ENCODE data around the gene NUDT17.
A peak's percentile ranks its signal among the peaks of the same experiment; 100 is the strongest.
"Not testable (repeated sequence)": the region's sequence is repeated elsewhere in the genome, so short reads cannot be mapped to it uniquely, and the experiment has no call there.

Gene NUDT17, protein sequence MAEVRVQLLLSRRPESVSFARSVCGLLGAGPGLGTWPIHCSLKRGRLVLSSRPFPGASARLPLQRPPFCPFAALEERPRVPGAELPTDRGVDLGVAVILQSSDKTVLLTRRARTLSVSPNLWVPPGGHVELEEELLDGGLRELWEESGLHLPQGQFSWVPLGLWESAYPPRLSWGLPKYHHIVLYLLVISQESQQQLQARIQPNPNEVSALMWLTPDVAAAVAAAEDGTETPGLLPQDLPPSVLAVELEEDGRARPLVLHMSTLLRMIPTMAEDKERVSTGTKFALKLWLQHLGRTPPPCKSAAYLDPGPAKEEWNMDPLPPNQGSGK

DNA sequence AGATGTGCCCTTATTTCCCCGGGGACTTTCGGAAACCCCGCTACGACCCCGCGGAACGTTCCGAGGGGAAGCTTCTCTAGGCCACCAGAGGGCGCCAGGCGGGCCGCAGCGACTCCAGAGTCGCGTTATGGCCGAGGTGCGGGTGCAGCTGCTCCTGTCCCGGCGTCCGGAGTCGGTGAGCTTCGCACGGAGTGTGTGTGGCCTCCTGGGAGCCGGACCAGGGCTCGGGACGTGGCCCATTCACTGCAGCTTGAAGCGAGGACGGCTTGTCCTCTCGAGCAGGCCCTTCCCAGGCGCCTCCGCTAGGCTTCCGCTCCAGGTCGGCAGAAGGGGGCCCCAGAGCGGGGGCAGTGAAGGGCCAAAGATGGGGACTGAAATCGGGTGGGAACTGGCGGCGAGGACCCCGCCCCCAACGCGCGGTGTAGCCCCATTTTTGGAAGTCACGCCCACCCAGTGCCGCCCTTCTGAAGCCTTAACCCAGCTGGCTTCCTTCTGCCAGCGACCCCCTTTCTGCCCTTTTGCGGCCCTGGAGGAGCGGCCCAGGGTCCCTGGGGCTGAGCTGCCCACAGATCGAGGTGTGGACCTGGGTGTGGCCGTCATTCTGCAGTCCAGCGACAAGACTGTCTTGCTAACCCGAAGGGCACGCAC, at the start of gene NUDT17:
NUDT17 (plus strand) TSS at position 117 of the 648 bp plus-strand sequence; CDS start at position 128, 11 bp downstream.
- peak; percentile 74 for DNase-seq

DNA sequence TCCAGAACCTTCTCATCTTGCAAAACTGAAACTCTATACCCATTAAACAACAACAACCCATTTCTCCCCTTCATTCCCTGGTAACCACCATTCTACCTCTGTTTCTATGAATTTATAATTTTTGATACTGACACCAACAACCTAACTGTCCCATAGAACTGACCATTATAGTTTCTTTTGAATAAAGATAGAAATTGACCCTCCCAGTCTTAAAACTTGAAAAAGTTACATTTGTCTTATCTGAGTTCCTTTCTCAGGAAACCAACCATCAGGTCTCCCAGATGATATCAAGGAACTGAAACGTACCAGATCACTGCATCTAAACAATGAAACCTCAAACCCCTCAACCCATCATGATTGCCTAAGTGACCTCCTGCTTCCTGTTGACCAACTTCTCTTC, 48.7 kb upstream of the NUDT17 start:
- no peak for DNase-seq

DNA sequence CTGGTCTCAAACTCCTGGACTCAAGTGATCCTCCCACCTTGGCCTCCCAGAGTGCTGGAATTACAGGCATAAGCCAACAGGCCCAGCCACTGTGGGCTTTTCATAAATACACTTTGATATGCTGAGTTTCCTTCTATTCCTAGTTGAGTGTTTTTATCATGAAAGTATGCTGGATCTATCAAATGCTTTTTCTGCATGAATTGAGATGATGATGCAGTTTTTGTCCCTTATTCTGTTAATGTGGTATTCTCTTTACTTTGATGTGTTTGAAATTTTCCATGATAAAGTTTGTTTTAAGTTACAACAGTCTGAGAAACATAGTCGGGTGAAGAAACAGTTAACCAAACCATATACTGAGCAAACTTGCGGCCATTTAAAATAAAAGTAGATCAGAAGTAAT, 45.6 kb upstream of the NUDT17 start:
- no peak for DNase-seq

DNA sequence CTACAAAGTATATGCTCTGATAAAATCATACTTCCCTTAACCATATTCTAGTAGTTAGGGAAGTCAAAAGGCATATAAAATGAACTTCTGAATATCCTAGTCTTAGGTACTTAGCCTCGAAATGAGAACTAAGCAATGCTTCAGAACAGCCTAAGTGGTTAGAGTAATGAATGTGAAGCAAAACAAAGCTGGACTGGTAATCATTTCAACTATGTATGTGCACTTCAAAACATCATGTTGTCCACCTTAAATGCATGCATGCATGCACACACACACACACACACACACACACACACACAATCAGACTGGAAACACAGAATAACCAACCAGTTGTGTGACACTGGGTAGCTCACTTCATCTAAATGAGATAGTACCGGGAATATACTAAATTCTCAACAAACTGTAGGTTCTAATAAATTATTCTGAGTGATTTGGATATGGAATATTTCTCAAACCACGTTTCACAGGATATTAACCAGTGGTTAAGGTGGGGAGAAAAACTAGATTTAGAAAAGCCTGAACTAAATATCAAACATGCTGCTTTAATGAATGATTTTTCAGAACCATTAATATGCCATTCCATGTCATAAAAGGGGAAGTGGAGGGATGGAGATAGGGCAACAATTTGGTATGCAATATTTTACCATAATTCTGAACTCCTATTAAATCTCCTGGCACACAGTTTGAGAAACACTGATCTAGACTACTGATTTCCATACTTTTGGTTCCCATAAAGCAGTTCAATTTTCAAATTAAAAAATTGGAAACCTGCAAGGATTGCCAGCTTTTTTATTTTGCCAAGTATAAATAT, 41.0 kb upstream of the NUDT17 start:
- no peak for DNase-seq

DNA sequence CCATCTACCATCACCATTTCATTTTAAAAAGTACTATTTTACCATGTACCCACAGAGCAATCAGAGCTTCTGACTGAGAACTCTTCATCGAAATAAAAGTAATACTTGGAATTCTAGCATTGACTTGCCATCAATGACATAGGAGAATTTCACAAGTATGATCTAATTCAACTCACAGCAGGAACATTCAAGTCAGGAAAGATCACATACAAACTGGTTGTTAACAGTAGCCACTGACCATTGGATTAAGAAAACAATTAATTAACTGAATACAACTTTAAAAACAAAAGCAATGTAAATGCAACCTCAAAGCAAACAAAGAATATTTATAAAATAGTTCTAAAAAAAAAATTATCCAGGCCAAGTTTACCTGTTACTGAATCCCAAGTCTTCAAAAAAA, 40.4 kb upstream of the NUDT17 start:
- no peak for DNase-seq

DNA sequence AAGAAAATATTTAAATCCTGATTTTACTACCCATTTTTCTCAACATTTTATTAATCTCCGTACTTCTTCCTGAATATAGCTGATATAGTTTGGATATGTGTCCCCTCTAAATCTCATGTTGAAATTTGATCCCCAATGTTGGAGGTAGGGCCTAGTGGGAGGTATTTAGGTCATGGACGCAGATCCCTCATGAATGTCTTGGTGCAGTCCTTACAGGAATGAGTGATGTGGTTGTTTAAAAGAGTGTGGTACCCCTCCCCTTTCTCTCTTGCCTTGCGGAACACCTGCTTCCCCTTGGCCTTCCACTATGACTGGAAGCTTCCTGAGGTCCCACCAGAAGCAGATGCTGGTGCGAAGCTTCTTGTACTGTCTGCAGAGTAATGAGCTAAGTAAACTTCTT, 39.0 kb upstream of the NUDT17 start:
- no peak for DNase-seq

DNA sequence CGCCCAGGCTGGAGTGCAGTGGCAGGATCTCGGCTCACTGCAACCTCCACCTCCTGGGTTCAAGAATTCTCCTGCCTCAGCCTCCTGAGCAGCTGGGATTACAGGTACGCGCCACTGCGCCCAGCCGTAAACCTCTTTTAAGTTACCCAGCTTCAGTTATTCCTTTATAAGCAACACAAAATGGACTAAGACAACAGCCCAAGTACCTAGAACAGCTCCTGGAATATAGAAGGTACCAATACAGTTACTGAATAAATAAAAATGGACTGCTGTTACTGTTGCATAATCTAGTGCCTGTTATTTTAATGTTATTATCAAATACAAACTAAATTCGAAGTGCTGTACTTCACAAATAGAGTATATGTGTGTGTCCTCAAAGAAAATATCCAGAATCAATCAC, 38.6 kb upstream of the NUDT17 start:
- DNase-seq: no peak

DNA sequence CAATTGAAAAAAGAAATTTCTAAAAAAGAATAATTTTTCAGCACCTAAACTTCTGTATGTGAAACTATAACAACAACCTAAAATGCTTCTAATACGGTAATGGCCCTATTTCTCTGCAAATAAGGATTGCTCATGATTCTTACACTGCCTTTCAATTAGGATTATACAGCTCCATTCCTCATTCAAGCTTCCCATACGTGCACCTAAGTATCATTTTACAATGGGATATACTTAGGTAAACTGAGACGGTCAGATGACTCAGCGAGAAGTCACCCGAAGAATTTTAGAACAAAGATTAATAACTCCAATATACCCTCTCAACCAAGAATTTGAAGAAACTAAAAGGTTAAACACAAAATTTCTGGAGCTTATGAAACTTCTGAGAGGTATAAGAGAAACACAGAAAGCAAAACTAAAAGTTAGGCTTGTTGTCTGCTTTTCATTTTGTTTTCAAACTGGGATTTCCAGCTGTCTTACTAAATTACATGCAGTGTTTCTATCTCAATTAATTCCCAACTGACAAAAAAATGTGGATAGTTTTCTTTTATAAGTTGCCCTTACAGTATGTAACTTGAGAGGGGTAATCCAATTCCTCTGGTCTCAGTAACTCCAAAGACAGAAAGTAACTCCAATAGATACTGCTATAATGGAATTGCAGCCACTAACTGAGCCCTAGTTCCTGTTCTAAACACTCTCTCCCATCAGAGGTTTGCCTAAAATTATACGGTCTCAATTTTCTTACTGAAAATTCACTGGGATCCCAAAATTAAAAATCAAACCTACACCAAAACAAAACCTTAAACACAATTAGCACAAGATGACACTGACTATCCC, 32.2 kb upstream of the NUDT17 start:
- not testable (repeated sequence) for DNase-seq

DNA sequence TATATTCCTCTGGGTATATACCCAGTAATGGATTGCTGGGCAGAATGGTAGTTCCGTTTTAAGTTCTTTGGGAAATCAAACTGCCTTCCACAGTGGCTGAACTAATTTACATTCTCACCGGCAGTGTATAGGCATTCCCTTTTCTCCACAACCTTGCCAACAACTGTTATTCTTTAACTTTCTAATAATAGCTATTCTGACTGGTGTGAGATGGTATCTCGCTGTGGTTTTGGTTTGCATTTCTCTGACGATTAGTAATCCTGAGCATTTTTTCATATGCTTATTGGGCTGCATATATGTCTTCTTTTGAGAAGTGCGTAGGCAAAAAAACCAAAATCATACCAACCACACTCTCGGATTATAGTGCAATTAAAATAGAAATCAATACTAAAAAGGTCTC, 27.3 kb upstream of the NUDT17 start:
- DNase-seq: not testable (repeated sequence)

DNA sequence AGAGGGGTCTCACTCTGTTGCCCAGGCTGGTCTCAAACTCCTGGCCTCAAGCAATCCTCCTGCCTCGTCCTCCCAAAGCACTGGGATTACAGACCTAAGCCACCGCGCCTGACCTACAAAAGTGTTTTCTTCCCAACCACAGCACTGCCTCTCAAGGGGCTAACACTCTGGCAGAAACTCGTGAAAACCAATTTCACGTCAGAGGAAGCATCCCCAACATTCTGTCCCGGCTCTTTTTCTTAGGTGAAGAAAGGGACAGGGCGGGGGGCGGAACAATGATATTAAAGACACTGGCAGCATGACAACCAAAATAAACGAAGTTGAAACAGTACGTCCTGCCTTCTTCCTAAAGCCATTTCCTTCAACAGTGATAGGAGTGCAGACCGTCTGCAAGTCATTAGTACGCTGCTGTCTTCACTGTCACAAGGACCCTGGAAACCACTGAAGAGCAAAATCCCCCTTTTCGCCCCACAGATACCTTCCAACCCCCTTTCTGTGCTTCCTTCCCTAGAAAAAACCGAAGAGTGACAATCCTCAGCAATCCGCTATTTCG, 22.6 kb upstream of the NUDT17 start:
- not testable (repeated sequence) for DNase-seq

DNA sequence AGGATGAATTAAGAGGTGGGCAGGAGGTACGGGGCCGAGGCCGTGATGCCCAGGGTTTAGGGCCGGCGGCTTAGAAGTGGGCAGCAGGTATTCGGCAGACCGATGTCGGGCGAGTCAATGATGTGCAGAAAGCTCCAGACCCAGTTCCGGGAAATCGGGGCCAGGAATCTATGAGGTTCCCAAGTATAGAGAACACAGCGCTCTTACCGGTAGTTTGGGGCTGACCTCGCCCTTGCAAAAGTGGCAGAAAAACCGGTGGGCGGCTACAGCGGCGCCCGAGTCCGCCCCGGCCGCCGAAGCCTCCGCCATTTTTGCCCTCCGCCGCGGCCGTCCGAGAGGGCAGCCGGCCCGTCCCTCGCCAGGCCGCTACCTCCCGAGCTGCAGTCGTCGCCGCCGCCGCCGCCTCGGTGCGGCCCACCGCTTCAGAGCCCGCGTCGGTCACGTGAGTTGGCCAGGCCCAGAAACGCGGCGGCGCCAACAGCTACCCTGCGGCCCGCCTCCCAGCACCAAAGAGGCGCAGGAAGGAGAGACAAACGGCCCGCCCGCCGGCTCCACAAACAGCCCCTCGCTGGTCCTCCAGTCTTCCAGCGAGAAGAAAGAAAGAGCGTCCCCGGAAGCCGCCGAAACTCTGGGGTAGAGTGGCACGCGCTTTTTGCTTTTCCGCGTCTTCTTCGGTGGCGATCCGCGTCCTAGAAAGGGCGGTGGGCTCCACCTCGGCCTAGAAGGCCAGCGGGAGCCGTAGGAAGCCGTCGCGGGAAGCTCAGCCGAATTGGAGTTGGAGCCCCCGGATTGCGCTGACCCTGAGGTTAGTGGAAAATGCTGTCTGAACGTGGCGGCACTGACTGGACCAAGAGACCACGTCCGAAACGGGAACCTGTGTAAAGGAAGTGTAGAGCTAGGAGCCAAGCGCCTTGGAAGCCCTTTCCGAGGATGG, 21.6 kb upstream of the NUDT17 start, which contains the start of the genes POLR3C and RNF115:
POLR3C (plus strand) TSS at position 636 of the 934 bp plus-strand sequence. CDS start 1,577 bp downstream, outside the sequence.
RNF115 (minus strand) TSS at position 531 of the 934 bp plus-strand sequence; CDS start at position 309, 222 bp downstream.
- peak; percentile 93 for DNase-seq

DNA sequence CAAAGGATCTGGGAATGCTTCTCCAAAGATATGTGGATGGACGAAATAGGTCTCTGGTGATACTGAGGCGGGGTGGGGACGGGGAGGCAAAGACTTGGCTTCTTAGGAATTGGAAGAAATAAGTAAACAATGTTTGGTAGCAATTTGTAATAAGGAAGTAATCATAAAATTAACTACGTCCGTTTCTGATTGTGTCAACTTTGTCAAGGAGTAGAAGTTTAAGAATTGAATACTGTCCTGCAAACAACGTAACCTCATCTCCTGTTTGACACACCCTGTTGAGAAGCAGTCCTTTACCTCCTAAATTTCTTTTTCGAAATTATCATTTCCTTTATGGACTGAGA, 21.0 kb upstream of the NUDT17 start:
- DNase-seq: no peak

DNA sequence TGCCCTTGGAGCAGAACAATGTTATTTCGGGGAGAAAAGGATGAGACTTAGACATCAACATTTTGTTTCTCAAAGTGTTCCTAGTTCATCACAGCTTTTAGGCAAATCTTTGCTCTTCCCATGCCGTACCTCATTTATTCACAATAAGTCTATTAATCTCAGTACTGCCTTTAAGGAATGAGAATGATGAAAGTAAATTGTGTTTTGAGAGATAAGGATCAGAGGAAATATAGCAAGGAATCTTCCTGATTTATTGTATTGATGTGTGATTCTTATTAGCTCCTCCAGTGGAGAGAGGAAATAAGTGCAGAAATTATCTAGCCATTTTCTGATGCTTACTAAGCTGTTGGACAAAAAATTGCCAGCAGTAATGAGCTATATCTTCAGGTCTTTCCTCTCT, 19.4 kb upstream of the NUDT17 start:
- DNase-seq: no peak

DNA sequence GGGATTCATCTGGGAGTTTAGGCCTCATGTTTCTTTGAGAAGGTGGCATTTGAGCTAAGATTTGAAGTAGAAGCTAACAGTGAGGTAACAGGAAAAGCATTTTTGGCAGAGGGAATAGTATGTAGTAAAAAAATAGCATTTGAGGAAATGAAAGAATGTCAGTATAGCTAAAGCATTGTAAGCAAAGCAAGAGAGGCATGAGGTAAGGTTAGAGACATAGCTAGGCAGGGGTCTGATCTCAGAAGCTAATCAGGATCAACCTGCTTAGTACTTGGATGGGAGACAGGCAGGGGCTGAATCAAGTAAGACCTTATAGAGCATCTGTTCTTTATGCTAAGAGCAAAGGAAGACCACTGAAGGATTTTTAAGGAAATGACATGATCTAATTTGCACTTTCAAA, 17.5 kb upstream of the NUDT17 start:
- DNase-seq: no peak

DNA sequence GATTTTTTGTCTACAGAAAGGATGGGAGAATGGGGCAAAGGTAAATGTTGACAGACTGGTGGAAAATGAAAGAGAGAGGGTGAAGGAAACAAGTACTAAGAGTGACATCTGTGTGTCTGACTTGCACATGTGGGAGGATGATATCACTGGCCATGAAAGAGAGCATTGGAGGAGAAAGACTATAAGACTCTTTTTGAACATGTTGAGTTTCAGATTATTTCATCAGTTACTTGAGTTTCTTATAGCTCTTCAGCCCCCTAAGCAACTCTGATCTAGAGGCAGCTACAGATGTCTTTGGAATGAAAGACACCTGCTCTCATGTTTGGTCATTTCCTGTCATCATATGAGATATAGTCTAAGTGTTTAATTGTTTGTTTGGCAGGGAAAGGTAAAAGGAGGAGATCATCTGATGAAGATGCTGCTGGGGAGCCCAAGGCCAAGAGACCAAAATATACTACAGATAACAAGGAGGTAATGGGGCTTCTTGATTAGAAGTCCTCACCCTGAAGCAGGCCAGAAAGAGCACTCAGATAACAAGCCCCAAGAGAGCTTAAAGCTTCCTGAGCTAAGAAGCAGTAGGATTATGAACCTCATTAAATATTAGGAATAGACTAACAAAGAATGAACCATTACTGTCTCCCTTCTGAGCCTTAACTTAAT, 16.9 kb upstream of the NUDT17 start:
- no peak for DNase-seq

DNA sequence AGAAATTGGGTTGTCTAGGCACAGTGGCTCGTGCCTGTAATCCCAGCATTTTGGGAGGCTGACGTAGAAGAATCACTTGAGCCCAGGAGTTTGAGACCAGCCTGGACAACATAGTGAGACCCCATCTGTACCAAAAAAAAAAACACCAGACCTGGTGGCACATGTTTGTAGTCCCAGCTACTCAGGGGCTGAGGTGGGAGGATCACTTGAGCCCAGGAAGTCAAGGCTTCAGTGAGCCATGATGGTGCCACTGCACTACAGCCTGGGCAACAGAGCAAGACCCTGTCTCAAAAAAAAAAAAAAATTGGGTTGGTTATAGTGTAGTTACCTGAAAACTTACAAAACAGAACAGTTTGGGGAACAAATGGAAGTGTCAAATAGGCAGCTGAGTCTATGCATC, 14.6 kb upstream of the NUDT17 start:
- not testable (repeated sequence) for DNase-seq

DNA sequence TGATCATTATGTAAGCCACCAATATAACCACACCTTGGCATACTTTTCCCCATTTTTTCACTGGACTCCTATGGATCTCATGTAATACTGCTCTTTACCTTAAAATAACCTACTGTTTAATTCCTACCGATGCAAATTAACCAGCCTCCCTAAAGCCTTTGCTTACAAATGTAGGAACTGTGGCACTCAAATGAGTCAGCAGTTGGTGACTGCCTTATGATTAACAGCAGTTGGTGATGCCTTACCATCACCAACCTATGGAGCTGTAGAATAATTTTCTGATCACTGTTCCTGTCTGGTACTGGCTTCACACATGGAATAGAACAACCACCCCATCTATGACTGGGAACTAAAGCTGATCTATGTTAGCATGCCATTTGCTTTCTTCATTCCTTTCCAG, 7.8 kb upstream of the NUDT17 start:
- no peak for DNase-seq

DNA sequence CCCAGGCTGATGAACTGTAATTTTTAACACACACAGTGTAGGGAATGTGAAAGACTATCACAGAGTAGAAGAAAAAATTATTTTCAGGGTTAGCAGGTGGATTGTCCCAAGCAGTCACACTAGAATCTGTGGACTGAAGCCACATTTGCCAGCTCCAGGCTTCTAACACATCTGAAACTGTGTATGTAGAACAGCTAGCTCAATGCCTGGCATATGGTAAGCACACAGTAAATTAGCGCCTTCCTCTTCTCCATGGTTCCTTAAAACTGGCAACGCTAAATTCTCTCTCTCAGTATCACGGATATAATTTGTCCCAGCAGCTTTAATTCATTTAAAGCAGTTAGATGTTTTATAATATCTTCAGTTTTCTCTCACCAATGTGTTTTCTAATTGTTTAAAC, 2.4 kb upstream of the NUDT17 start:
- DNase-seq: no peak

DNA sequence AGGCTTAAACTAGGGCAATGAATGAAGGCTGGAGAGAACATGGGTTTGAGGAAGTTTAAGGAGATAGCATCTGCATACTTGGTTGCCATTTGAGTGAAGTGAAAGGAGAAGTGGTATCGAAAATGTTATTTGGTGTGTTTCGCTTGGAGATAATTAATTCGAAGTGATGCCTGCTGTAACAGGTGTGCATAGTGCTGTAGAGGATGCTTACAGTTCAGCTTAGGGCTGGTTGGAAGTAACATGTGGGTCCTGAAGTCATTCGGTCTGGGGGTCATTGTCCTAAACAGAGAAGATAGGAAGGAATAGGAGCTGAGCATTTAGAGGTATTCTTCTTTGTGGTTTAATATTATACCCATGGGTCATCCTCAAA, 301 bp upstream of the NUDT17 start:
- DNase-seq: no peak

DNA sequence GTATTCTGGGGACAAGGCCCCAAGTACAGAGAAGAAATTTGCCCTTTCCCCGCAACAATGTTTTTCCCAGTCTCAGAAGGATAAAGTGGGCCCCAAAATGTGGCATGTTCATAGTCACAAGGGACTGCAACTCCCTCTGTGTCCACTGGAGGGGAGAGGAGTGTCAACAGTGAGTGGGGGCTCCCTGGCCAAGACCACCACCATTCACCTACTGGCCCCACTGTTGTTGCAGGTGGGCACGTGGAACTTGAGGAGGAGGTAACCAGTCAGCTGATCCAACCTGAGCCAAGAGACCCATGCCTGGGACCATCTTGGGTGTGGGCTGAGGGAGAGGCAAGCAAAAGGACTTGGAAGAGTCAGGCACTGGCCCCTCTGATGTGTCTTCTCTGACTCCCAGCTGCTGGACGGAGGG, 777 bp downstream of the NUDT17 start:
- no peak for DNase-seq

DNA sequence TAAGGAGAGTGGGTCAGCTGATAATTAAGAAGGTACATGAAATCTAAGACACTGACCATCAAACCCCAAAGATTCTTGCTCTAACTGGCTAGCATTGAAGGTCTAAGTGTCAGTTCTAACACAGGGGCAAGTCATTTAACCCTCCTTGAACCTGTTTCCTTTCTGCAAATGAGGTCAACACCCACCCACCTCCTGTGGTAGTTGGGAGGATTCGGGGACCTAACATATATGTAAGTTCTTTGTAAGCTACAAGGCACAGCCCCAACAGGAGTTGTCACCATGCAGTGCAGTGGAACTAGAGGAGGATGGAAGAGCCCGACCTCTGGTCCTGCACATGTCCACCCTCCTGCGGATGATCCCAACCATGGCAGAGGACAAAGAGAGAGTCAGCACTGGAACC, 2.4 kb downstream of the NUDT17 start:
- DNase-seq: no peak
